Activated CD8-positive, alpha-beta memory T cell treated with anti-CD3 and anti-CD28 coated beads, Interleukin-2, amount 50 U/mL, for 24 hours (primary cell): ENCODE data around the gene CD164L2.

Experiments
- DNase-seq: peaks from one replicate; pipeline ENCODE4 v3.0.0-alpha.2; 2020; ENCODE audit errors: extremely low read depth

CD164L2 gene

DNA sequence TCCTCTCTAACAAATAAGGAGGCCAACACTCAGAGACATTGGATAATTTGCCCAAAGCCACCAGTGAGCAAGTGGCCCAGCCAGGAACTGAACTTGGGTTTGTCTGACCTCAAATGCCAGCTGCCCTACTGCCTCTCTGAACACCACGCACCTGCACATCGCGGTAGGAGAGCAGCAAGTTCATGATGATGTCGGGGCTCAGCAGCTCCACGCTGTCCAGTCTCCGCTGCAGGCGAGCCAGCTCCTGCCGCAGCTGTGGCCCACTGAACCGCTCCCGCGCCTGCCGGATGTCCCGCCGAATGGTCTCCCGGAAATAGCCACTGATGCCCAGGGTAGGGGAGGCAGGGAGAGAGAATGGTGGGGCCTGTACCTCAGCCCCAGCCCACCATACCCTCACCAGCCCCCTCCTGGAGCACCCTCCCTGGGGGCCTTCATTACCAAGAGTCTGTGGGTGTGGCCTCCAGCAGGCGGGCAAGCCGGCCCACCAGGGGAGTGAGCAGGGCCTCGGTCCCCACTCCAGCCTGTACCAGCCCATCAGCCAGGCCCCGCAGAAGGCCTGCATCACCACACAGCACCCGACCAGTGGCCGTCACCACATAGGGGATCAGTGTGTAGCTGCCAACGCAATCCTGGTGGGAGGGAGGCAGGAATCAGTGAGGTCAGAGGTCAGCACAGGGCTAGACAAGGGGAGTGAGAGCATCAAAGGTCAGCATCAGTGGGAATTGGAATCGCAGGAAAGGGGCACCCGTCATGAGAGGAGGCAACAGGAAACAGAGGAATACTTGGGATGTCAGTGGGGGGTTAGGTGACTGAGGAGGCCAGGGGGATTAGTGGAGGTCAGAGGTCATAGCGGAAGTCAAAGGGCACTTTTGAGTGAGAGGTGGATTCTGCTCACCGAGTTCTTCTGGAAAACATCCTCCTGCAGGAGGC, 19.1 kb downstream of the CD164L2 start:
- DNase-seq: no peak

DNA sequence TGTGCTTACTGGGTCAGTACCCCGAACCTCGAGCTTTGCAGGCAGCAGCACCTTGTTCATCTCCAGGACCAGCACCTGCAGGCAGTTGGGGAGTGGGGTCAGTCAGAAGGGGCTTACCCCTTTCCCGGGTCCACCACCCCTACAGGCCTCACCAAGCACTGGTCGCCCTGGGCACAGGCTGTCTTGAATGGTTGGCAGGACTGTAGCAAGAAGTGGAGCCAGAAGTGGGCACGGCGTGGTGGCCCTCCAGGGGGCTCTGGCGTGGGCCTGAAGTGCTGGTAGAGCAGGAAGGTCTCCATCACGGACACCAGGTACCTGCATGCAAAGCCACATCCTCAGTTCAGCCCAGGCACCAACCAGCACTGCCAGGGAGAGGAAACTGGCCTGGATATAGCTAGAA, 21.6 kb downstream of the CD164L2 start:
- no peak for DNase-seq

DNA sequence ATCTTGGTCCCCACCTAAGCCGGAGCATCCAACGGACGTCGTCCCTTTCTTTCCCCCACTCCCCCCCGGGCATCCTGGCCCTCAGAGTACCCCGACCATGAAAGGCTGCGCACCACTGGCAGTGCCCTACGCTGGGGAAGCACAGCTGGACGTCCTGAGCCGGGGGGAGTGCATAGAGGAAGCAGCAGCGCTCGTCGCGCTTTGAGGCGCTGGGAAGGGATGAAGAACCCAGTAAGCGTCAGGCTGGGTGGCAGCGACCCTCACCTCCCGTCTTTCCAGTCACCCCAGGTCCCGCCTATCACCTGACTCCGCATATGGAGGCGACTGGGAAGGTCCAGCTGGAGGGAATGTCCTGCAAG, 22.1 kb downstream of the CD164L2 start:
- no peak for DNase-seq

DNA sequence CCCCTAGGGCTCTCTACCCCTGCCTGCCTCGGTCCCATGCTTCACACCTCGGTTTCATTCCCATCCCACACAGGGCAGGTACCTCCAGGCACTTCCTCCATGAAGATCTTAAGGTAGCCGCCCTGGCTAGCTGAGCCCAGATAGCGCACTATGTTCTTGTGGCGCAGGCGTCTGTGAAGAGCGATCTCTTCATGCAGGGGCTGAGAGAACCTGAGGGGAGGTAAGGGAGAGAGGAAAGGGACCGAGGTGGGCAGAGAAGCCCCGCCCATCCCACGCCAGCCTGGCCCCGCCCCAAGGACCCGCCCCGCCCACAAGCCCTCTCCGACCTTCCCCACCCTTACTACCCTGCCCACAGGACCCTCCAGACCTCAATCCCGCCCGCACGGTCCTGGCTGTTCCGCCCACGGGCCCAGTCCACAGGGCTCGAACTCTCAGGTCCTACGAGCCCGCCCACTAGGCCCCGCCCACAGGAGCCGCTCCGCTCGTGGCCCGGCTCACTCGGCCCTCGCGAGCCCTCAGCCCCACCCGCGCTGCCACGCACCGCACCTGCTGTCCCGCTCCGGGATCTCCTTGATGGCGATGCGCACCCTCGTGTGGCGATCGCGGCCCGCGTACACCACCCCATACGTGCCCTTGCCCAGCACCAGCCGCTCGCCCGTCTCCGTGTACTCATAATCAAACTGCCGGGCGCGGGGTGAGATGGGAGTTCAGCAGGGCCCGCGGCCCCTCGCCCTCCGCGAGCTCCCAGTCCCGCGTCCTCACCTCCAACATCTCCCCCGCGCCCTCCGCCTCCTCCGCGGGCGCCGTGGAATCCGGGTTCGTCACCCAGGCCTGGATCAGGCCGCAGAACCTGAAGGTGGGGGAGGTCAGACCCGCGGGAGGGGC, 22.7 kb downstream of the CD164L2 start:
- DNase-seq: no peak

DNA sequence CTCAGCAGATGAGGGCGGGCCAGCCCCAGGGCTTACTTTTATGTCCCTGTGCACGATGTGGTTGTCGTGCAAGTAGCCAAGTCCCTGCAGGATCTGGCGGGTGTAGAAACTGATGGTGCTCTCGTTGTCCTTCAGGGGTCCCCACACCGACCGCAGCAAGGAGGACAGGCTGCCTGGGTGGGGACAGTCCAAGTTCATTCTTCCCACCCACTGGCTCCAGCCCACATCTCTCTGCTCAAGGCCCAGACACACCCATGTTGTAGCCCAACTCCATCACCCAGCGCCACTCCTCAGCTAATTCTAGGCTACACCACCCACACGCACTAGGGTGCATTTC, 23.3 kb downstream of the CD164L2 start:
- no peak for DNase-seq

DNA sequence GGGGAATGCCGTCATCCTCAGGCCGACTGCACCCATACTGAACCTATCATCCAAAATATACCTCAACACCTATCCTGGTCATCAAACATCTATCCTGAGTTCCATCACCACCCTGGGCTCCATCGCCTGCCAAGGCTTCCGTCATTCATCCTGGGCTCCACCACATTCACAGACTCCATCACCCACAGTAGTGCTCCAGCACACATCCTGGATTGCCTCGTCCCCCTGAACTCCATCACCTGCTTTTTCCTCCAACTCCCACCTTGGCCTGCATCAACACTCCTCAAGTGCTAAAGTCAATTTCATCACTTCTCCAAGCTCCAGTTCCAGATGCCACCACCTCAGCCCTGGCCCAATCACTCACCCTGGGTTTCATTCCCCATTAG, 24.2 kb downstream of the CD164L2 start:
- no peak for DNase-seq

DNA sequence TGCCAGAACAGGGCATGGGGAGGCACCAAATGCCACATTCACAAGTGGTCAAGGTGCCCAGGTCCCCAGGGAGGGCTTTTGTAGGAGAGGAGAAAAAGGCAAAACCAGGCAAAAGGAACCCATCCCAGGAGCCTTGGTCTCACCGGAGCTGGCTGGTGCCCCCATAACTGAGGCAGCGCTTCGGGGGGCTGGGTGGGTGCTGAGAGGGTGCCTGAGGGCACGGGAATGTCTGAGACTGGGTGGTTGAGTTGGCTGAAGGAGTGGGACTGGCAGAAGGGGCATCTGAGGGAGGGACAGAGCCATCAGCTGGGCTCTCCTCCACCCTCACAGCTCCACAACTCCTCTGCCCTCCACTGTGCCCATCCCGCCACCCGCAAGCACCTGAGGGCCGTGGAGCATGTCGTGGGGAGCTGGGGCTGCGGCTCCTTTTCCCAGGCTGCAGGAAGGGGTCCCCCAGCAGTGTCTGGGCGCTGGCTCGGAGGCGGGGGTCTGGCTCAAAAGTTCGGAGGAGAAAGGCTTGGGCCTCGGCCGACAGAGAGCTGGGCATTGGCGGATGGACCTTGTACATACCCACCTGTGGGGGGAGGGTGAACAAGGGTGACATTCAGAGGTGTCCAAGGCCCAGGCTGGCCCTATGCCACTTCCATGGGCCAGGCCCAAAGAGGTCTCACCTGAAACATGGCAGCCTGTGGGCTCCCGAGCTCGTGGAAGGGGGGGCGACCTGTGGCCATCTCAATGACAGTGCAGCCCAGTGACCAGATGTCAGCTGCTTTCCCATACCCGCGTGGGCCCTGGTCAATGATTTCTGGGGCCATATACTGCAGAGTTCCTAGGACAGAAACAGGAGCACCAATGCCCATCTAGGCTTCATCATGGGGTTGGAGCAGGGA, 24.9 kb downstream of the CD164L2 start:
- no peak for DNase-seq

DNA sequence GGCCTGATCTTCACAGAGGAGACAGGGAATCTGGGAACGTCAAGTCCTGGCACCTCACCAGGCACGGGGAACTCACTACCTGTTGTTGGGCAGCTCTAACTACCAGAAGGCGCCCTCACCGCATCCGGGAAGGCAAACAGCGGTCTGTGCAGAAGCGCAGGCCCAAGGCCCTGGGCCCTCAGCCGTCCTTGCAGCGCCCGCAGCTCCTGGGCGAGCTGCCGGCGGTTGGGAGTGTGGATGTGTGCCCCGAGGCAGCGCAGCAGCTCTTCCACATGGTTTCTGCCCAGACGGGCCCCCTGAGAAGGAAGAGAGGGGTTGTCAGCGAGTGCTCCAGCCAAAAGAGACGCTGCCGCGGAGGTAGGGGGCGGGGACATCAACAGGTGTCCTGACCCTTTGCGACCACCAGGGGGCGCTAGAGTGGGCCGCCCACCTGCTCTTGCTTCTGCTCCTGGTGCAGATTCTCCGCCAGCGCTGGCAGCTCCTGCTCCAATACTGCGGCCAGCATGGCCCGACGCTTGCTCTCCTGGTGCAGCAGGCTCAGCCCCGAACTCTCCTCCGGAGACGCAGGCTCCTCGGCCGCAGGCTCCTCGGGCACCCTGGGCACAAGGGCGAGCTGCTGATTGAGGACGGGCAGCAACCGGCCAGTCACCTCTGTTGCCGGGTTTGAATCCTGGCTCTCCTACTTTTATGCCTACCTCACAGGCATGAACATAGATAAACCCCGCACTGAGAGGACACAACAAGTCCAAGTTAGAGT, 25.7 kb downstream of the CD164L2 start:
- DNase-seq: peak; percentile 39

DNA sequence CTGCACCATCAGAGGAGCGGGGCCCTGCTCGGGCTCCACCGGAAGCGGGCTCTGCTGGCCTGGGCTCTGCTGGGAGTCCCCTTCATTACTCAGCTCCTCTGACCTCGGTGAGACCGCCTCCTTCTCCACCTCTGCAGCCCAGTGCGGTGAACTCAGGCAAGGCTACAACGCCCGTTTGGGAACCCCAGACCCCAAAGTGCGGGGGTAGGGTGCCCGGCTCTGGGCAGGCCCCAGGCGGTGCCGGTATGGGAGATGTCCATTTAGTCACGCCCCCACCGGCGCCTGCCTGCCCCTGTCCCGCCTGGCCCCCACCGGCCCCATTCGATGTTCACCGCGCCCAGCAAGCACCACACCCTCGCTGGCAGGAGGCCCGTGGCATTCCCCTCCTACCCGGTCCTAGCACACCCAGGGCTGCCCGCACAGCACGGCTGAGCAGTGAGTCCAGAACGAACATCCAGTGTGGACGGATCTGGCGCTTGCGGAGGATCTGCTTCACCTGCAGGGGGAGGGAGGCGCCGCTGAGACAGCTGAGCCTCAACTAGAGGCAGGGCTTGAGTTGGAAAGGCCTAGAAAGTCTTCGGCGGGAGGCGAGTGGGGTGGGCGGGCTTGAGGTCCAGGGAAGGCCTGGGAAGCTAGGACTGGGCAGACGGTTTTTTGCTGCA, 26.4 kb downstream of the CD164L2 start:
- DNase-seq: no peak

DNA sequence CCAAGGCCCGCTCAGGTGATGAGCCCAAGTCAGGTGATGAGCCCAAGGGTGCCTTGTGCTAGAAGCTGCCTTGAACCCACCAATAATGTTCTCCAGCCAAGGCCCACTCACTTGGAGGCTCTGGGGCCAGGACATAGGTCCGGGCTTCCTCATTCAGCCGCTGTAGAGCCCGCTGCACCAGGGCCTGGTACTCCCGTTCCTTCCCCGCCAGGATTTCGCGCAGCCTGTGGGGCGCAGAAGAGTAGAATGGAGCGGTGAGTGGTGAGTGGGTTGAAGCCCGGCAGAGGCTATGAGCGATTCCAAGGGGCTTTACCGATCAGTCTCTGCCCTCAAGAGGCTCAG, 26.9 kb downstream of the CD164L2 start:
- no peak for DNase-seq

DNA sequence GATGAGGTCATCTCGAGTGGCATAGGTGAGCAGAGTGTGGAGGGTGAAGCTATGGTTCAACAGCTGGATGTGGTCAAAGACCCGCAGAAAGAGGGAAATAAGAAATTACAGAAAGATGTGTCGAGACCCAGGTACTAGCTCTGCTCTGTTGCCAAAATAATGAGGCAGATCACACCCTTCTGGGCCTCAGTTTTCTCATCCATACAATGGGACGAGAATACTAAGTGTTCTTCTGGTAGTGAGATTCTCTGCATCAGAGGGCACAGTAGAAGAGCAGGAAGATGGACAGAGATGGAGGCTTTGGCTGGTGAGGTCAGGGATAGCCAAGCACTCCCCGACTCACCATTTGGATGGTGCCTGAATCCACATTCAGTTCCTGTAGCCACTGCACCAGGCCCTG, 27.4 kb downstream of the CD164L2 start:
- DNase-seq: no peak

DNA sequence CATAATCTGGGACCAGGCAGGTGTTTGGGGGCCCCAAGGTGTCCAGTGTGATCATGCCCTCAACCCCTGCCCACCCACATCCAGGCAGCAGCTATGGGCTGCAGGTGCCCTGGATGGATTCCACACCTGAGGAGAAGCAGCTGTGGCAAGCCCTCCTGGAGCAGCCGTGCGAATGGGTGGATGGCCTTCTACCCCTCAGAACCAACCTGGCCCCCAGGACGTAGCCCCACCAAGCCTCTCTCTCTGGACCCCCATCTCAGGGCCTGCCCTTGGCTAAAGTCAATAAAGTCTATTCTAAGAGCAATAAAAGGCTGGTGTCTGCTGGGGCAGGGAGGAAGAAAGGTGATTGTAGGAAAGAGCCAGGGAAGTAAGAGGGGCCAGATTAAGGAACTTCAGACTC, 29.5 kb downstream of the CD164L2 start:
- no peak for DNase-seq

DNA sequence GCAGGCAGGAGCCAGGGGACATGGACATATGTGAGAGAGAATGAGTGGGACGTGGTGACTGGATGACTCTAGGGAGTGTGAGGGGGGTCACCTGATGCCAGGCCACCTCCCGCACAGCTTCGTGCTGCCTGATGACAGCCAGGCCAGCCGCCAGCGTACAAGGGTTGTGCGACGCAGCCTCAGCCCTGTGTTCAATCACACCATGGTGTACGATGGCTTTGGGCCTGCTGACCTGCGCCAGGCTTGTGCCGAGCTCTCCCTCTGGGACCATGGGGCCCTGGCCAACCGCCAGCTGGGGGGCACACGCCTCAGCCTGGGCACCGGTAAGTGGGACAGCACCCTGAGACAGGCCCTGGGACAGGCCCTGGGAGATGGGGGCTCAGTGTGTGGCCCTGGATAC, 30.0 kb downstream of the CD164L2 start:
- DNase-seq: no peak

DNA sequence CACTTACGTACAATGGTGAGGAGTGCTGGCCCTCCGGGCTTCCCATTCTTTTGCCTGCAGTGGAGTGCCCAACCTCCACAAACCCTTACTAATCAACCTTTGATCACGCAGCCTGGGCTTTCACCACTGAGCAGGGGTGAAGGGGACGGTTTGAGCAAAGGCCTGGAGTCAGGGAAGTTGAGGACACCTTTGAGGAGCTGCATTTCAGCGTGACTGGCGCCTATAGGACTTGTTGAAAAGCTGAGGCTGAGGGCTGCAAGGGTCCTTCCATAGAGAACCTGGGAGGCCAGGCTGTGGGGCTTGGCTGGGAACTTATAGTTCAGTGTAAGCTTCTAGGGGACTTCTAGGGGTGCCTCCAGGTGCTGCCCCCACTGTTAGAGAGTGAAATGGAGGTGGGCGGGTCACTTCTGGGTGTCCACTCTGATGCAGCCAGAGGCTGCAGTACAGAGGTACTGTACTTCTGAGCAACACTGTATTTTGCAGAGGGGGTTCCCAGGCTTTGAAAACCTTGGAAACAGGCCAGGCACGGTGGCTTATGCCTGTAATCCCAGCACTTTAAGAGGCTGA, 31.5 kb downstream of the CD164L2 start:
- no peak for DNase-seq

DNA sequence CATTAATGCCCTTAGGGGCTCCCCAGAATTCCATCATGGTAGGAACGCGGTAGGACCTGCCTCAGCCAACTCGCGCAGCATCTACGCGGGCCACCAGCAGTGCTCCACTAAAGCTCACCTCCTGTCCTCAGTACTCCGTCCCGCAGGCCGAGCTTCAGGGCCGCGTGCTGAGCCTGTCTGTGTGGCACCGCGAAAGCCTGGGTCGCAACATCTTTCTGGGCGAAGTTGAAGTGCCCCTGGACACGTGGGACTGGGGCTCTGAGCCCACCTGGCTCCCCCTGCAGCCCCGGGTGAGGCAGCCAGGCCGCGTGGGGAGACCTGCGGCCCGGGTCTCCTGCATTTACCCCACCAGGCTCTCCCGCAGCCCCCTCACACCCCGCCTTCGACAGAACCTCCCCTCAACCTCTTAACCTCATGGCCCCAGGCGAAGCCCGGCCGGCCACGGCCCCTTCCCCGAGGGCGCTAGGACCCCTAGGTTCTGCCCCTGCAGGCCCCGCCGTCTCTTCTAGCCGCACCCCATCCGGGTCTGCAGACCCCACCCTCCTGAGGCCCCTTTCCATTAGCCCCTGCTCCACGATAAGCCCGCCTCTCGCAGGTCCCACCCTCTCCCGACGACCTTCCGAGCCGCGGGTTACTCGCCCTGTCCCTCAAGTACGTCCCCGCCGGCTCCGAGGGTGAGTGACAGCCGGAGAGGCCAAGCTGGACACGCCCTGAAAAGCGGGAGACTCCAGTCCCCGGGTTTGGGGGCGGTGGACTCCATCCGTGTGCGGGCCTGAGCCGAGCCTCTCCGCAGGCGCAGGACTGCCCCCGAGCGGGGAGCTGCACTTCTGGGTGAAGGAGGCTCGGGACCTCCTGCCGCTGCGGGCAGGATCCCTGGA, 32.2 kb downstream of the CD164L2 start:
- DNase-seq: no peak

DNA sequence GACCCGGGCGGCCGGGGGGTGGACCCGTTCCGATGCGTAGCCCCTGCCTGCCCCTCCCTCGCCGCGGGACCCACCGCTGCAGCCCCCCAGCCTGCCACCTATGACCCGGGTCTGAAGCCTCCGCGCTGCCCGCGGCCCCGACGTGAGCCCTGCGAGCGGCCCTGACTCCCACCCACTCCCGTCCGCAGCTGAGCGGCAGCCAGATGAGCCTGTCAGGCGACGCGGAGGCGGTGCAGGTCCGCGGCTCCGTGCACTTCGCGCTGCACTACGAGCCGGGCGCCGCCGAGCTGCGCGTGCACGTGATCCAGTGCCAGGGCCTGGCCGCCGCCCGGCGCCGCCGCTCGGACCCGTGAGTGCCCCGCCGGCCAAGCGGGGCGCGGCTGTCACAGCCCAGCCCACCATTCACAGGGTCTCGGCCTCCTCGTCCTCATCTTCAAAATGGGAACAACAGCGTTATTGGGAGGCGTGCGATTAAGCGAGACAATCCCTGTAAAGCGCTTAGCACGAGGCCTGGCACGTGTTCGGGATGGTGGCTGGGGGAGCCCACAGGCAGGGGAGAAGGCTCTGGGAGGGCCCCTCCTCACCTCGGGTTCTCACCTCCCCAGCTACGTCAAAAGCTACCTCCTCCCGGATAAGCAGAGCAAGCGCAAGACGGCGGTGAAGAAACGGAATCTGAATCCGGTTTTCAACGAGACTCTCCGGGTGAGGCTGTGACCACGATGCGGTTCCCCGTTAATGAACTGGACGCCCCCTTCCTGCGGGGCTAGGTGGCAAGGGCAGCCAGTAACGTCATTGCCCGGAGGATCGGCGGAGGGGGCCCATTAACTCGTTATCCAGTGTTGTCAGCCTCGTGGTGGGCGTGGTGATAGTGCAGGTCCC, 33.1 kb downstream of the CD164L2 start:
- DNase-seq: no peak

DNA sequence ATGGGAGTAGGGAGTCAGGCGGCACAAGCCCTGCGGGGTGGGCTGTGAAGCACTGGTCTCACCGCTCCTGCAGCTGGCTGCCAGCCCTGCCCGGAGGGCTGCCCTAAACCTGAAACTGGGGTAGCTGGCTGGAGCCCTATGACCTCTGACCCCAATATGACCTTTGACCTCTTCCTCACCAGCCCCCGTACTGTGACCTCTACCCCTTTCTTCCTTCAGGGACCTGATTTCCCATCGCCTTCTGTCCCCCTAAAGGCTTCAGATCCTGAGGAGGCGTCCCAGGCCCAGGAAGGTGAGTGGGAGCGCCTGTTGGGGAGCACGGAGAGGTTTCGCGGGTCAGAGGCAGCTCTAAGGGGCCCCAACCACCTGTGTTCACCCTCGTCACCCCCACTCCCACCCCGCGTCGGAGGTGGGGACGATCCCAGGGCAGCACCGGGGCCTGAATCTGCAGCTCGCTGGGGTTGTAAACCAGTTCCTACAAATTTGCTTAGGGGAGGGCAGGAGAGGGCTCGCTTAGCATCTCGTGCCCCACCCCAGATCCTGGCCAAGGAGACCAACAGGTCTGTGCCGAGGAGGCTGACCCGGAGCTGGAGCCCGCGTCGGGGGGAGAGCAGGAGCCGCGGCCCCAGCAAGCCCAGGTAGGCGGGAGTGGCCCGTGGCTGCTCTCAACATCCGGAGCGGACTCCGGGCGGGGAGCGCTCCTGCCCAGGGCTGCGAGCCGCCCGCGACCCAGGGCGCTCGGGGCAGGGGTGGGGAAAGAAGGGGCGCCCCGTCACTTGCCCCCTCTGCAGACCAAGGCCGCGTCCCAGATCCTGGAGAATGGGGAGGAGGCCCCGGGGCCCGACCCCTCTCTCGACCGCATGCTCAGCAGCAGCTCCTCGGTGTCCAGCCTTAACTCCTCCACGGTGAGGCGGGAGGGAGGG, 34.0 kb downstream of the CD164L2 start:
- DNase-seq: no peak
